K562 (cell line): ENCODE measurements around the gene BPTF. TPM values are rescaled to one million over a fixed set of nuclear protein-coding genes. Genes with fewer than 3 reads are reported as not detected.

Experiments
- ATAC-seq: fragments of 200-7000 bp; cut with Tn5 transposase; 3 replicates; pipeline ENCODE4 v1.9.1; 2020; ENCODE audit warnings: moderate library complexity
- BruUV-seq: library from RNA; stranded (reverse); fragments of 400-500 nt; replicated peaks from 2 replicates; lab custom pipeline; 2021; lab: Mats Ljungman, UMichigan
- CTCF ChIA-PET: fragments of 300-600 bp; formaldehyde crosslinking; extraction: SDS; loops from one replicate; lab custom pipeline; 2021; ENCODE audit warnings: low intra/inter-chr PET ratio; lab: Yijun Ruan, JAX
- POLR2A ChIA-PET: fragments of 300-600, 350-650 bp; sonication (Branson Sonifier 250); formaldehyde crosslinking; extraction: SDS; loops from one replicate; lab custom pipeline; 2021; ENCODE audit warnings: antibody characterized with exemption, inconsistent platforms; lab: Yijun Ruan, JAX
- DNase-seq, 4 experiments: peaks; one replicate each; pipeline versions ENCODE4 v3.0.0 to v3.0.0-alpha.2; 2011 to 2018; ENCODE audit warnings: low spot score in 3 of 4, mixed read lengths in 3 of 4; ENCODE audit errors: extremely low read depth in 1 of 4
- FAIRE-seq: peaks from 2 replicates; lab custom pipeline; 2011; peaks lifted over from hg19 to GRCh38; lab: Jason Lieb, UNC
- H2AFZ ChIP-seq: 2 replicates; pipeline ENCODE4 v1.6.0; 2011; ENCODE audit warnings: low read depth, low read length, control low read depth, inconsistent platforms
- H3K27ac ChIP-seq: fragments of 200-600 bp; 3 replicates; pipeline ENCODE4 v1.8.0; 2011; ENCODE audit warnings: low read depth, mild to moderate bottlenecking, control low read depth, inconsistent platforms, low read length, moderate library complexity, mixed read lengths; ENCODE audit errors: extremely low read depth
- H3K27me3 ChIP-seq, 2 experiments: fragments of 300-600 bp in 1 of 2; 2 replicates in 1 of 2; 3 replicates in 1 of 2; pipeline versions ENCODE4 v1.6.0 to v1.8.0; 2011; ENCODE audit warnings: inconsistent platforms in 2 of 2, low read length in 2 of 2, mild to moderate bottlenecking in 1 of 2, mixed read lengths in 1 of 2, moderate library complexity in 1 of 2; ENCODE audit not compliant: control insufficient read depth in 2 of 2, insufficient read depth in 2 of 2
- H3K36me3 ChIP-seq: fragments of 300-600 bp; 3 replicates; pipeline ENCODE4 v1.8.0; 2011; ENCODE audit warnings: mild to moderate bottlenecking, low read length, inconsistent platforms; ENCODE audit not compliant: control insufficient read depth, insufficient read depth
- H3K4me1 ChIP-seq, 2 experiments: fragments of 200-600 bp in 1 of 2; replicated peaks in 1 of 2; 2 replicates in 1 of 2; 3 replicates in 1 of 2; pipeline versions ENCODE4 v1.5.1 to v1.8.0; 2011; ENCODE audit warnings: inconsistent platforms in 2 of 2, low read length in 2 of 2, mild to moderate bottlenecking in 1 of 2, mixed read lengths in 1 of 2, moderate library complexity in 1 of 2; ENCODE audit not compliant: control insufficient read depth in 2 of 2, insufficient read depth in 2 of 2
- H3K4me2 ChIP-seq: 2 replicates; pipeline ENCODE4 v1.6.1; 2011; ENCODE audit warnings: low read length, control low read depth, inconsistent platforms, mixed read lengths; ENCODE audit not compliant: insufficient read depth
- H3K4me3 ChIP-seq: fragments of 200-600 bp; sonication (generic), shearing (Covaris generic); 2 replicates; pipeline ENCODE4 v1.5.1; 2016; ENCODE audit warnings: control low read depth, inconsistent platforms
- H3K79me2 ChIP-seq: fragments of 200-600 bp; 3 replicates; pipeline ENCODE4 v1.8.0; 2011; ENCODE audit warnings: low read length, inconsistent platforms; ENCODE audit not compliant: control insufficient read depth, insufficient read depth
- H3K9ac ChIP-seq, 2 experiments: 2 replicates each; pipeline versions ENCODE4 v1.6.0 to v1.6.1; 2011; ENCODE audit warnings: low read depth in 2 of 2, low read length in 2 of 2, control low read depth in 1 of 2, inconsistent platforms in 1 of 2, mild to moderate bottlenecking in 1 of 2, mixed read lengths in 1 of 2; ENCODE audit not compliant: insufficient read depth in 1 of 2
- H3K9me1 ChIP-seq: one replicate; pipeline ENCODE4 v1.6.0; 2011; ENCODE audit warnings: inconsistent platforms, mild to moderate bottlenecking, low read length, moderate library complexity; ENCODE audit not compliant: control insufficient read depth, insufficient read depth
- H3K9me3 ChIP-seq: replicated peaks from 2 replicates; pipeline ENCODE4 v1.5.1; 2011; ENCODE audit warnings: low read depth, low read length, inconsistent platforms; ENCODE audit not compliant: control insufficient read depth, insufficient read depth
- H4K20me1 ChIP-seq: replicated peaks from 2 replicates; pipeline ENCODE4 v1.6.1; 2011; ENCODE audit warnings: low read length, inconsistent platforms, mixed read lengths; ENCODE audit not compliant: control insufficient read depth, insufficient read depth
- BACH1 ChIP-seq: fragments of 200-800 bp; sonication (Bioruptor generic); IDR thresholded peaks from 2 replicates; pipeline ENCODE4 v1.6.1; 2016; ENCODE audit warnings: missing genetic modification characterization, missing compliant biosample characterization
- FOXJ2 ChIP-seq: fragments of 200-800 bp; sonication (Bioruptor generic); IDR thresholded peaks from 2 replicates; pipeline ENCODE4 v1.6.1; 2016; ENCODE audit warnings: missing genetic modification characterization, missing compliant biosample characterization
- HDAC3 ChIP-seq: fragments of 450-650 bp; IDR thresholded peaks from 2 replicates; pipeline ENCODE4 v1.6.1; 2018; ENCODE audit warnings: borderline replicate concordance, mild to moderate bottlenecking, moderate library complexity; ENCODE audit not compliant: partially characterized antibody
- IRF1 ChIP-seq: sonication (generic); formaldehyde crosslinking; IDR thresholded peaks from 2 replicates; pipeline ENCODE4 v1.8.0; 2022; ENCODE audit warnings: missing genetic modification reagents, mild to moderate bottlenecking, borderline replicate concordance
- SMARCB1 ChIP-seq: IDR thresholded peaks from 2 replicates; pipeline ENCODE4 v1.6.1; 2011; ENCODE audit warnings: improper control_type of control experiment, low read depth; ENCODE audit not compliant: insufficient read length
- TEAD1 ChIP-seq, 2 experiments: fragments of 450-650 bp in 1 of 2; sonication (generic) in 1 of 2; formaldehyde crosslinking; IDR thresholded peaks; 2 replicates each; pipeline versions ENCODE4 v1.4.0 to v1.8.0; 2020 to 2022; ENCODE audit warnings: mild to moderate bottlenecking in 2 of 2, missing genetic modification reagents in 1 of 2
- YBX1 ChIP-seq: fragments of 450-650 bp; IDR thresholded peaks from 2 replicates; pipeline ENCODE4 v1.7.1; 2016; ENCODE audit warnings: mild to moderate bottlenecking
- ZNF318 ChIP-seq, 2 experiments: fragments of 450-650 bp; IDR thresholded peaks; 2 replicates each; pipeline ENCODE4 v1.6.1; 2016; ENCODE audit warnings: mild to moderate bottlenecking in 2 of 2, borderline replicate concordance in 1 of 2, low read depth in 1 of 2, moderate library complexity in 1 of 2
- in situ Hi-C: fragments of 300-500 bp; cut with MboI; formaldehyde crosslinking; loops from 4 replicates; pipeline ENCODE4 v1.15.0; 2018; ENCODE audit warnings: inconsistent platforms, mixed read lengths
- intact Hi-C: fragments of 100-400 bp; cut with micrococcal nuclease; formaldehyde crosslinking; loops from 2 replicates; pipeline ENCODE4 v1.14.2; 2022
- polyA plus RNA-seq, 8 experiments: library from polyadenylated mRNA; depleted of rRNA in 4 of 8; stranded (reverse) in 5 of 8; unstranded in 3 of 8; fragments of >200 nt; fragmentation: Nextera tagmentation in 2 of 8; fragmentation: Illumina TruSeq in 1 of 8; extraction: Ambion mirVana in 2 of 8; extraction: Trizol in 1 of 8; gene quantifications; 2 replicates each; pipeline versions ENCODE4 v1.2.1 to v1.2.3, GENCODE V29; 2011 to 2014; ENCODE audit warnings: inconsistent platforms in 1 of 8, missing spikeins in 1 of 8
- total RNA-seq, 7 experiments: library from RNA; depleted of rRNA in 6 of 7; stranded (reverse); fragments of >200 nt in 6 of 7; fragmentation: Illumina TruSeq in 2 of 7; extraction: Trizol in 2 of 7; gene quantifications; 2 replicates each; pipeline versions ENCODE4 v1.2.1 to v1.2.3, GENCODE V29; 2011 to 2021; ENCODE audit warnings: low replicate concordance in 1 of 7

BPTF gene
- total and polyA plus RNA-seq, 9 of the 15 experiments (the other 6 are each of a cell fraction or from before 2014, with no cell fraction given), result 12.5 to 52.1 (median 26.9) TPM

GRCh38 chr17:67868176-67868575, 42.9 kb downstream of the BPTF start:
- peaks cover 25% of the 10 kb centered on the region for H3K36me3 ChIP-seq
- no peaks in the 10 kb centered on the region for H3K27me3 ChIP-seq
- intact Hi-C loops, result no loop called here
- BruUV-seq, result no TSS peak
- in situ Hi-C loops, result no loop called here
- CTCF ChIA-PET, result no interaction called here
- H3K79me2 ChIP-seq, result peaks cover 46% of the 10 kb centered on the region
- no peak for ATAC-seq
- H3K9me1 ChIP-seq, result no peaks in the 10 kb centered on the region
- no peaks in the 10 kb centered on the region for H4K20me1 ChIP-seq
- no peak overlapping the region for H3K4me2 ChIP-seq
- peaks cover 0 to under 1% of the 10 kb centered on the region in 2 experiments; a peak in 1 of 5 replicates for H3K4me1 ChIP-seq
- H3K9me3 ChIP-seq, result no peaks in the 10 kb centered on the region
- no peak overlapping the region for H3K27ac ChIP-seq
- POLR2A ChIA-PET, result no interaction called here
- FAIRE-seq, result no peak
- no peak overlapping the region for H3K4me3 ChIP-seq
- DNase-seq, result no peak
- no peak overlapping the region for H3K9ac ChIP-seq
- H2AFZ ChIP-seq, result no peak overlapping the region
- TF ChIP-seq FOXJ2 (no peak), ZNF318 (IDR thresholded peaks at IDR 0.05; ENCODE audit: borderline replicate concordance in 1 of 2, low read depth in 1 of 2) (no peak), YBX1 (no peak), SMARCB1 (no peak), BACH1 (tag) (no peak), TEAD1 (CRISPR knock-in tag; IDR thresholded peaks at IDR 0.05) (no peak), IRF1 (no peak), HDAC3 (no peak)
